GOT3 (cell line): ENCODE data around the gene NEAT1.

Experiments
- DNase-seq: peaks from one replicate; lab custom pipeline; 2025; ENCODE audit warnings: mixed read lengths; lab: John Stamatoyannopoulos, UW

Gene NEAT1

DNA sequence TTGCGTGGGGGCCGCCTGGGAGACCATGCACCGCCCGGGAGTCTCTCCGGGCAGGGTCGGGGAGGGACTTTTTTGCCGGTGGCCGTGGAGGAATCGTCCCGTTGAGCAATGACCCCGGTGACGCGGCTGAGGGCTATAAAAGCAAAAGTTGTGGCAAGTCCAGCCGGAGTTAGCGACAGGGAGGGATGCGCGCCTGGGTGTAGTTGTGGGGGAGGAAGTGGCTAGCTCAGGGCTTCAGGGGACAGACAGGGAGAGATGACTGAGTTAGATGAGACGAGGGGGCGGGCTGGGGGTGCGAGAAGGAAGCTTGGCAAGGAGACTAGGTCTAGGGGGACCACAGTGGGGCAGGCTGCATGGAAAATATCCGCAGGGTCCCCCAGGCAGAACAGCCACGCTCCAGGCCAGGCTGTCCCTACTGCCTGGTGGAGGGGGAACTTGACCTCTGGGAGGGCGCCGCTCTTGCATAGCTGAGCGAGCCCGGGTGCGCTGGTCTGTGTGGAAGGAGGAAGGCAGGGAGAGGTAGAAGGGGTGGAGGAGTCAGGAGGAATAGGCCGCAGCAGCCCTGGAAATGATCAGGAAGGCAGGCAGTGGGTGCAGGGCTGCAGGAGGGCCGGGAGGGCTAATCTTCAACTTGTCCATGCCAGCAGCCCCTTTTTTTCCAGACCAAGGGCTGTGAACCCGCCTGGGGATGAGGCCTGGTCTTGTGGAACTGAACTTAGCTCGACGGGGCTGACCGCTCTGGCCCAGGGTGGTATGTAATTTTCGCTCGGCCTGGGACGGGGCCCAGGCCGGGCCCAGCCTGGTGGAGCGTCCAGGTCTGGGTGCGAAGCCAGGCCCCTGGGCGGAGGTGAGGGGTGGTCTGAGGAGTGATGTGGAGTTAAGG is at the start of gene NEAT1:
Gene NEAT1 (plus strand): TSS at position 166 of the 883 bp plus-strand sequence.
- peak; percentile 87 for DNase-seq

DNA sequence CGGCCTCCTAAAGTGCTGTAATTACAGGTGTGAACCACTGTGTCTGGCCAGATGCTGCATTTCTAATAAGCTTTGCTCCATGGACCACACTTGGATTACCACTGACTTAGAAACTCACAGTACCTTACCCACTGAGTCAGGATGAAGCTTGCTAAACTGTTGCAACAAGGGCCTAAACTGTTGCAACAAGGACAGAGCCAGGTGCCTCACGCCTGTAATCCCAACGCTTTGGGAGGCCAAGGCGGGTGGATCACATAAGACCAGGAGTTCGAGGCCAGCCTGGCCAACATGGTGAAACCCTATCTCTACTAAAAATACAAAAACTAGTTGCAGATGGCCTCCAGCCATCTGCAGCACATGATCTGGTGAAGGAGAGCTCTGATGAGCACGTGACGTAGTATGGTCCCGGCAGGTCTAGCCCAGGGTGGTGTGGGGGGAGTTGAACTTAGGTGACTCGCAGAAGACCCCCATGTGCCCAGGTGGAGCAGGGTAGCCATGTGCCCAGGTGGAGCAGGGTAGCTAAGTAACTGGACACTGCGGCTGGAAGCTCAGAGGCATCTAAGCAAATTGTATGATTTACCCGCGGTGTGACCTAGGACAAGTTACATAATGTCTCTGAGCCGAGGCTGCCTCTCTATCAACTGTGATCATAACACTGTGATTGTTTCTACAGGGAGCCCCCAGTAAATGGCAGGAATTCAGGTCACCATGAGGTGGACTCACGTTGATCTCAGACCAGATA is 48.6 kb upstream of the NEAT1 start:
- DNase-seq: no peak

DNA sequence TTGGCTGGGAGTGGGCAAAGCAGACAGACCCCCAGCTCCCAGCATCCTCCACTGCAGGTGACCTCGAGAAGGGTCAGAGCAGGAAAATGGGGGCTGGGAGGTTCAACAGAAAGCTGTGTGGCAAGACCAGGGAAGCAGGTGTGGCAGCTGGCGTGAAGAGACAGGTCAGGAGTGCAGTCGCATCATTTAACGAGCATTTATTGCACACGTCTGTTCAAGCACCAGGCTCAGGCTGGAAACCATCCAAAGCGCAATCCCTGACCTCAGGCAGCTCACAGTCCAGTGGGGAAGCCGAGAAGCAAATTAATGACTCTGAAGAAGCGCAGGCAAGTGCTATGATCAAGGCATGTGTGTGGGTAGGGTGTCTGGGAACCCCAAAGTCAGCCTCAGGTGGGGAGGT is 47.6 kb upstream of the NEAT1 start:
- DNase-seq: no peak

DNA sequence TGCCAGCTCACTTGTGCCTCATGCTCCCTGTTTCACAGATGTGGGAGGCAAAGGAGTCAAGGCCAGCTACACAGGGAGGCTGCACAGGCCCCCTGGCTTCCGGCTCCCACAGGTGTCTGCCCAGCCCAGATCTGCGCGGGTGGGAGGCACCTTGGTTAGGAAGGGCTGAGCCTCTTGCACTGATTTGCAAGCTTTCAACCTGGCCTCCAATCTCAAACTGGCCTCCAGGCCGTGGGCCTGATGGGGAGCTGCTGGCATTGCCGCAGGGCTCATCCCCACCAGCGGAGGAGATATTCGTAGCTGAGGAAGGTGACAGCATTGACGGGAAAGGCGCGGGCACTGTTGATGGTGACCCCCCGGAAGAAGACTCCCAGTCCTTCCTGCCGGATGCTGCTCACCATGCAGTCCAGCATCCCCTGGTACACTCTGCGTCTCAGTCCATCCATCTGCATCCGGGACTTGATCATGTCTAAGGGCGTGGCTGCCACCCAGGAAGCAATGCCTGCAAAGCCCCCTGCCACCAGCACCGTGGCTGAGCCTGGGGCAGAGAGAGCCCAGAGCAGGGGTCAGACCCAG is 46.4 kb upstream of the NEAT1 start:
- no peak for DNase-seq

DNA sequence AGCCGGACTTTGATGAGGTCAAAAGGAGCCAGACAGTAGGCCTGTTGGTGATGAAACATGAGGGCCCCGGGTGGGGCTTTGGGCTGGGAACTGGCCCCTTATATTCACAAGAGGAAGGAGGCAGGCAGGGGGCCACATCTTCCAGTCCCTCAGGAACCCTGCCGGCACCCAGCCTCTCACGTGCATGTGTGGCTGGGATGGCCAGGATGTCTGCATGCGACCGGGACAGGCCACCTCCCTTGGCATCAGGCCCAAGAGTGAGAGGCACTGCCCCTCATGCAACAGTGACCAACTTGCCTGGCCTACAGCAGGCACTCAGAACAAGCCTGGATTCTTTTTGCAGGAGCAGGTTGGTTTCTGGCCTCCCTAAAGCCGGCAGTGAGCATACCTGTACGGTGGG is 45.6 kb upstream of the NEAT1 start:
- no peak for DNase-seq

DNA sequence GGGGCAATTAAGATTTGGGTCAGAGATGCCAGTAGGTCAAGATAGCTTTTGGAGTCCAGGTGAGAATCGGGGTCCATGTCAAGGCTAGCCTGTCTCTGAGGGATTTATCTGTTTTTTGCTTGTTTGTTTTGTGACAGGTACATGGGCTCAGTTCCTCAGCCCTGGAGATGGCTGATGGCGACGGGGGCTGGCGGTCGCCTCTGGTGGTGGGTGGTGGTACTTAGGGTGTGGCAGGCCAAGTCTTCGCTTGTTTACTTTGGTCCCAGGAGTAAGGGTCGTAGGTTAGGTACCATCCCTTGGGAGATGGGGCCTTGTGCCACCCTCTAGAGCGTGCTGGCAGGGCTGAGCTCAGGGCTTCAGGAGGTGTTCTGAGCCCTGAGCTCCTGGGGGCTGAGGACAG is 44.8 kb upstream of the NEAT1 start:
- DNase-seq: no peak

DNA sequence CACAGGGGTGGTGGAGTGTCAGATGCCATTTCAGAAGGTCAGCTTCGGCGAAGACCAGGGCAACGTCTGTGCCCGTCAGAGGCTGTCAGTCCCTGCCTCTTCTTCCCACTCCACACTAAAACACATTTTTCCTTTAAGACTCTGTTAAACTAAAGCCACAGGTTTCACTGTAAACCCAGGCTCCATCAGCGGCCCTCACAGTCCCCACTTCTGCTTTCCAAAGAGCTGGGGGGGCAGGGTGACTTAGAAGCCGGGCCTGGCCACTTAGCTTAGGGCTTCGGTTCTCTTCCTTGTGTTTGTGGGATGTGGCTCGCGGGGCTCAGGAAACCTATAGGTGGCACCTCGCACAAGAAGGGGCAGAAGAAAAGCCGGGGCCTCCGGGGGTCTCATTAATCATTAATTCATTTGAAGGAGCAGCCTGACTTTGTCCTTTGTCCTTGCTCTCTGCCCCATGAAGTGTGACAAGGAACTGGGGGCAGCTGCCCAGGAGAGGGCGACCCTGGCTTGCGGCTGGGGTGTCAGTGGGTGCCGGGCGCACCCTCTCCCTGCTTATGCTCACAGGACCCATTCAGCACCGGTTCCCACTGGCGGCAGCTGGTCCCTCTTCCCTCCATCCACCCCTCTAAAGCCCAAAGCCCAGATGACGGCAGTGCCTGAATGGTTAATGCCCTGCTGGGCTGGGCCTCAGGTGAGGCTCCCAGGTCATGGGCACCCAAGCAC is 44.2 kb upstream of the NEAT1 start:
- DNase-seq: no peak

DNA sequence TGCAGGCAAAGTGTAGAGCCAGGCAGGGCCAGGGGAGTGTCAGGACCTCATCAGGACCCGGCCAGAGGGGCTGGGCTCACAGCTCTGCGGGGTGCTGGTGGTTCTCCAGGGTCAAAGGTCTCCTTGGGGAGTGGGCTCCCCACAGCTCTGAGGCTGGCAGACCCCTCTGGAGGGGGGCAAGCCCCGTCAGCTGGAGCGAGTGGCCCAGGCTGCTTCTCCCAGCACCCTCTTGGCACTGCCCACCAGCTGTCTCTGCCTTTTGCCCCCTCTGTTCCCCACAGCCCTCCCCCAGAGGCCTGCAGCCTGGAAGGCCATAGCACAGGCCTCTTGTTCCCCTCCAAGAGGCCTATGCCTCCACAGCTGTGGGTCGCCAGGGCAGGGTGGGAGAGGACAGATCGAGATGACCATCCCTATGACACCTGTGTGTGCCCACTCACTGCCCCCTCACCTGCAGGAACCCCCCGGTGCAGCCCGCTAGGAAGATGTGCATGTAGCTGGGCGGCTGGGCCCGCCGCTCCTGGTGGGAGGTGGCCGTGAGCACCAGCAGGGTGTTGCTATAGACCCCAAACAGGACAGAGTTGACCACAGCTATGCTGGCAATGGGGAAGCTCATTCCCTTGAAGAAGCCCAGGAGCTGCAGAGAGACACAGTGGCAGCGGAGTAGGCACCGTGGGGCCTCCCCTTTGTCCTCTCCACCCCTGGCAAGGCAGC is 43.5 kb upstream of the NEAT1 start:
- no peak for DNase-seq

DNA sequence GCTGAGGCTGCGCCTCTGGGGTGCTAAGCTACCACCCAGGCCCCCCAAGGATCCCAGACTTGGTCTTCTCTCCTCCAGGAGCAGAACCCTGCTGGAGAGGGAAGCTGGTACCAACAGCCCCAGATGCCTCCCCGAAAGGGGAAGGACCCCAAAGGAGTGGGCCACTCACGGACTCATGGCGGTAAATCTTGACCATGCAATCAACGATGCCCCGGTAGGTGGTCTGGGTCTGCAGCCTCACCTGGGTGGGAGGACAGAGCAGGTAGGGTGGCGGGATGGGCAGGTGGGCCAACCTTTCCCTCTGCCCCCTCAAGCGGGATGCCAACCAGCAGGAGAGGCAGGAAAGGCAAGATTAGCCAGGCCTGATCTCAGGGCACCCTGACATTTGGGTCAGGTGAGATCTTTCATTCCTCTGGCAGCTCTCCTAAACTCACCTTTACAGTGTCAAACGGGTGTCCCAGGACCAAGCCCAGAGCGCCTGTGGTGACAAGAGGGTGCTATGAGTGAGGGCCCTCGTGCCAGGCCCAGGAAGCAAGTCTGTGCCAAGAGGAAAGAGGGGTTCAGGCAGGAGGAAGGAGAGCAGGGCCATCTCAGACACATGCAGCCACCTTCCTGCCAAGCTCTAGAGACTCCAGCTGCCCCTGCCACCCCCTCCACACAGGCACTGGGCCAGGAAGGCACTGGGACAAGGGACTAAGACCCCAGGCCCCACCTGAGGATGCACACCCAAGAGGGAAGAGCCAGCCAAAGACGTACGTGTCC is 42.7 kb upstream of the NEAT1 start:
- DNase-seq: no peak

DNA sequence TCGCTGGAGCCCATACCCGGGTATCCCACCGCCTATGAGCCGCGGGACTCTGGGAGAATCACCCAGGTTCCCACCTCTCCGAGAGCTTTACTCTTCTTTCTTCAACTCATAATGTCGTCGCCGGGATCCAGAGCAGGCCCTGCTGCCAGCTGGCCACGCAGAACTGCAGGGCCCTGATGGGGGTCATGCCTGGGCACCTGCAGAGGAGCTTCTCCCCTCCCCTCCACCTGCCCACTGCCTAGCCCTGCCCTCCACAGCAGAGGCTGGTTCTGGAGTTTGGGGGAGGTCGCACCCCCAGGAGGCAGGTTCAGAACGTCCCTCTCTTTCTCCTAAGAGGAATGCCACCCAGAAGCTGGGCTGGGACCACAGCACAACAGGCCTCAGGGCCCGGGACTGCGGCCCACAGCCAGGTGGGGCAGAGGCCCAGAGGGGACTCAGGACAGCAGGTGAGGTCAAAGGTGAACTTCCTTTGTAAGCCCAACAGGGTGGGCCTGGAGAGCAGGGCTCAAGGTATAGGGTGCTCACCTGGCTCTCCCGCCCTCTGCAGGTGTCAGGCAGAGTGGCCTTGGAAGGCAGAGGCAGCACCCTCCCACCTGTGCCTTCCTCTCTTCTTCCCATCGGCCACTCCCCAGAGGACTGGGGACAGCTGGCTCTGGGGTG is 42.0 kb upstream of the NEAT1 start:
- DNase-seq: no peak

DNA sequence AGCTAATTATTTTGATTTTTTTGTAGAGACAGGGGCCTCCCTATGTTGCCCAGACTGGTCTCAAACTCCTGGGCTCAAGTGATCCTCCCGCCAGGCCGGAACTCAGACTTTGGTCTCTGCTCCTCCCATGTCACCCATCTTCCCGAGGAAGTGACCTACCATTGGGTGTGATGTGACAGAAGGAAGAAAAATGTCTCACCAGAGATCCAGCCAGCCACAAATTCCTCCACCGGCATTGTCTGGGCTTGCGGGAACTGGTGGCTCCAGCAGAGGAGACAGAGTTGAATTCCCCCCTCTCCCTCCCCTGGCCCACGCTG is 40.9 kb upstream of the NEAT1 start:
- no peak for DNase-seq

DNA sequence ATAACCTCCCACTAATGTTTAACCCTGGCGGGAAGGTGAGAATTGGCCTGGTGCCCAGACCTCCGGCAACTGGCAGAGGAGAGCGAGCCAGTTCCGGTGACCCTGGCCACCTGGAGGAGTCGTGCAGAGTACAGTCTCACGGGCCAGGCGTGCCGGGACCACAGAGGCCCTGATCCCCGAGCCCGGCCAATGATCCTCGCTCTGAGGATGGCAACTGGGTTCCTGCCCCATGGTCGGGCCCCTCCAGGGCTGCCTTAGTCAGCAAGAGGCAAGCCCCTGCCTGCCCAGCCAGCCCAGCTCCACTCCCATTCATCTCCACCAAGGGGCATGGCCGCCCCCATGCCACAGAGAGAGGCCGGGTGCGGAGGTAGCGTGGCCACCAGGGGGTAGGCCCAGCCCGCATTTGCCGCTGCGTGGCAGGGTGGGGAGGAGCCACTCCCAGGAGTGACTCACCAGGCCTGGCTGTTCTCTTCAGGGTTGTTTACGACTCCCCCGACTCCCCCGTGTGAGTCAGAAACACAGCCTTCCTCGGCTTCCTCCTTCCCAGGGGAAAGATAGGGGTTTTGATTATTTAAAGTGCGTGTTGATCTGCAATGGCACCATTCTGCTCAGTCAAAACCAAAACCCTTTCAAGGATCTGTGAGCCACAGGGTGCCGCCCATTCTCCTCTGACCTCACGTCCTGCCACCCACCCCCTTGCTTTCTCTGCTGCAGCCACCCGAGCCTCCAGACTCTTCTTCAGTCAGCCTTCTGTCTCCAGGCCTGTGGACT is 40.4 kb upstream of the NEAT1 start, which contains the start of gene SLC25A45:
Gene SLC25A45 (minus strand): TSS at position 614 of the 771 bp plus-strand sequence. CDS start 695 bp downstream, outside the sequence.
- DNase-seq: peak; percentile 91

DNA sequence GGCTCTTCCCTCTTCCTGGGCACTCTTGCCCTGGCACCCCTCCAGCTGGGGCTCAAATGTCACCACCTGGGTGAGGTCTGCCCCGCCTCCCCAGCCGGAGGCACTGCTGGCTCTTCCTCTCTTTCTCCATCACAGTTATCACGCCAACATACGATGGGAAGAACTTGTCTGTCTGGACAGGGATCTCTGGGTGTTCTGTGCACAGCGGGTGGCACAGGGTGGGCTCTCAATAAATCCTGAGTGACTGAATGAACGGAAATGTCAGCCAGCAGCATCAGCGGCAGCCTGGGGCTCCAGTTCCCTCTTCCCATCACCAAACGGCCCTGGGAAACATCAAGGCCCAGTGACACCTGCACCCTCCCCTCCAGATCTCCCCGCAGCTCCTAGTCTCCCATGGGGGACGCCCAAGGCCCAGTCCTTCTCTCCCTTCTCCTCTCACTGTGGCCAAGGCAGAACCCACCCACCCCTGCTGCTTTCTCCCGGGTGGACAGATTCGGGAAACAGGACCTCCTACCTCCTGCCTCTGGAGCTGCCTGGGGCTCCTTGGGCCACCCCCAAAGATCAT is 39.7 kb upstream of the NEAT1 start:
- no peak for DNase-seq

DNA sequence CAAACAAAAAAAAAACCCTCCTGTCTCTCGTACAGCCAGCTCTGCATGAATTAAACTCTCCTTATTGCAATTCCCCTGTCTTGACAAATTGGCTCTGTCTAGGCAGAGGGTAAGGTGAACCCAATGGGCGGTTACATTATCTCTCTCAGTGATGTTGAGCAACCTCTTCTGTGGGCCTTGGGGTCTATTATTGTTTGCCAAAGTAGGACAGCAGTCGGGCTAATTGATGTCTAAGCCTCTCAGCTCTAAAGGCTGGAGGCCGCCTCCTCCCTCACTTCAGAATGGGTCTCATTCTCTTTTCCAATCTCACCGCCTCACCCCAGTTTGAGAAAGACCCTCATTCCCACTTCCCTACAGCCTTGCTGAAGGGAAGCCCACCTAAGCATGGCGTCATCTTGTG is 38.8 kb upstream of the NEAT1 start:
- no peak for DNase-seq

DNA sequence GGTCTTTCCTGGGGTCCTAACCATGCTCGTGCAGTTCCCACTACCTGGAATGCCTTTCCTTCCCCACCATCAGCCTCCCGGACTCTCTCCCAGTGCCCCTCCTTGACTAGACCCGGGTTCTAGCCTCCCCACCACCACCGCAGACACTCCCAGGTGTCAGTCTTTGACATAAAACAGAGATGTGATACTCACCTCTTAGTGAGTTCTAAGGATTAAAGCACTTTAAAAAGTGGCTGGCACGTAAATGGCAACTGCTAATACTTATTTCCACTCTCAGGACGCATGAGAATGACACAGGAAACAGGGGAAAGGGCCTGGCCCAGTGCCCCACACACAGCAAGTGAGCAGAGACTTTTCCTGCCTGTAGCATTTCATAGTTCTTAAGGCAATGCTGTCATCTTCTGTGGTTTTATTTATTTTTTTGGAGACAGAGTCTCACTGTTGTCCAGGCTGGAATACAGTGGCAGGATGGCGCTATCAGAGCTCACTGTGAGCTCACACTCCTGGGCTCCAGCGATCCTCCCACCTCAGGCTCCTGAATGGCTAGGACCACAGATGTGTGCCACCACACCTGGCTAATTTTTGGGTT is 38.2 kb upstream of the NEAT1 start:
- DNase-seq: no peak

DNA sequence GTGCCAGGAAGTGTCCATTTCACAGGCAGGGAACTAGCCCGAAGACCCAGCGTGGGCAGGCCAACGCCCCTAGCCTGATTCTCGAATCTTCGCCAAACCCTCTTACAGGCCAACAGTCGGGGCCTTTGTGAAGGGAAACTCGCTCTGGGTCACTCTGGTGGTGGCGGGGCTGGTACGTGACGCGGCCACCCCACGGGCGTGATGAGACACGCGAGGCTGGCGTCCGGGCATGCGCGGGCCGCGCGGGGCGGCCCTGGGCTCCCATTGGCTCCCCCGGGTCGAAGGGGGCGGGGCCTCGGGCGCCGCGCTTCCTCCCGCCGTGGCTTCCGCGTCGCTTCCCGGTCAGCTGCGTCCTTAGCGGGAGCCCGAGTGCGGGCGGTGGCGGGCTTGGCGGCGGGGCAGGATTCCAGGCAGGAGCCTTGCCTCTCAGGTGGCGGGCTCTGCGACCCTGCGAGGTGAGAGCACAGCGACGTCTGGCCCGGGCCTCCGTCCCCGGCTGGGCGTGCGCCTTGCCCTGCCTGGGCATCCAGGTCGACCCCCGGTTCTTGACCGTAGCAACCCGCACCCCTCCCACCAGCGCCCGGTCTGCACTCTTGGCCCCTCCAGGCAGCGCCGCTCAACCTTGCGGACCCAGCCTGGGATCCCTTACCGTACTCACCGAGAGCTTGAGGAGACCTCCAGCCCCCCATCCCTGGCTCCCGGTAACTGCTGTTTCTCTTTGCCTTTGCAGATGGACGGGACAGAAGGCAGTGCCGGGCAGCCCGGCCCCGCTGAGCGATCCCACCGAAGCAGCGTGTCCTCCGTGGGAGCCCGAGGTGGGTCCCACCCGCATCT is 36.1 kb upstream of the NEAT1 start, which contains the start of gene FRMD8:
Gene FRMD8 (plus strand): TSS at position 331 of the 834 bp plus-strand sequence. CDS start 400 bp downstream, at position 731.
- peak; percentile 6 for DNase-seq

DNA sequence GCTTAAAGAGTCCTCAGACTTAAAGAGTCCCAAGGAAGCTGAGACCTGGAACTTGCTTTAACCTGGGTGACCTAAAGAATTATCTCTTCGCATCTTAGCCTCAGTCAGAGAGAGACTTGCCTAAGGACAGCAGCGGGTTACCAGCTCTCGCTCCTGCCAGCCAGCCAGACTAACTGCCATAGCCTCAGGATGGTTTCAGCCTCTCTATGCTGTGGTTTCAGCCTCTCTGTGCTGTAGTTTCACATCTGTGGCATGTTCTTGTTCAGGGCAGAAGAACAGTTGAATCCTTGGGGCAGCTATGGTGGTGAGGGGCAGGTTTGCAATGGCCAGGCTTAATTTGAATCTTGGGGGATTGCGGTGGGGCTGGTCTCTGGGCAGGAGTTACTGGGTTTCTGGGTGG is 33.9 kb upstream of the NEAT1 start:
- no peak for DNase-seq
